GM12878 (cell line): ENCODE results near the gene LRRK1. TPM values are rescaled to one million over a fixed set of nuclear protein-coding genes. Genes with fewer than 3 reads are reported as not detected.

Experiments used
- ATAC-seq: fragments of 200-7000 bp; cut with Tn5 transposase; 3 replicates; pipeline ENCODE4 v1.9.1; 2020; ENCODE audit warnings: mild to moderate bottlenecking, moderate library complexity
- BruUV-seq: library from RNA; stranded (reverse); fragments of 400-500 nt; replicated peaks from 2 replicates; lab custom pipeline; 2021; lab: Mats Ljungman, UMichigan
- CTCF ChIA-PET: fragments of 300-600 bp; sonication (Branson Sonifier 250); formaldehyde crosslinking; extraction: SDS; loops from one replicate; lab custom pipeline; 2021; ENCODE audit warnings: inconsistent platforms; lab: Yijun Ruan, JAX
- POLR2A ChIA-PET: fragments of 350-600 bp; formaldehyde crosslinking; extraction: SDS; loops from one replicate; lab custom pipeline; 2021; ENCODE audit warnings: inconsistent platforms; lab: Charles Lee
- RAD21 ChIA-PET: fragments of 300-600 bp; sonication (Branson Sonifier 250); formaldehyde crosslinking; loops from one replicate; lab custom pipeline; 2023; ENCODE audit warnings: antibody characterized with exemption; ENCODE audit not compliant: unreplicated experiment; lab: Charles Lee
- SMC1A ChIA-PET: fragments of 300-600 bp; sonication (Branson Sonifier 250); formaldehyde crosslinking; loops from one replicate; lab custom pipeline; 2023; ENCODE audit not compliant: unreplicated experiment, uncharacterized antibody; lab: Charles Lee
- DNase-seq: peaks from one replicate; pipeline ENCODE4 v3.0.0-alpha.2; 2011; ENCODE audit warnings: low read depth, low spot score
- FAIRE-seq: peaks from 3 replicates; lab custom pipeline; 2011; peaks lifted over from hg19 to GRCh38; lab: Jason Lieb, UNC
- H2AFZ ChIP-seq: 2 replicates; pipeline ENCODE4 v1.6.0; 2011; ENCODE audit warnings: low read depth, low read length, control low read depth; ENCODE audit not compliant: control insufficient read depth
- H3K27ac ChIP-seq: 2 replicates; pipeline ENCODE4 v1.5.1; 2011; ENCODE audit warnings: control low read depth; ENCODE audit not compliant: control insufficient read depth, insufficient read depth
- H3K27me3 ChIP-seq, 2 experiments: replicated peaks in 1 of 2; 2 replicates each; pipeline versions ENCODE4 v1.6.0 to v1.6.1; 2011; ENCODE audit warnings: low read length in 1 of 2; ENCODE audit not compliant: control insufficient read depth in 2 of 2, insufficient read depth in 2 of 2
- H3K36me3 ChIP-seq, 2 experiments: 2 replicates each; pipeline ENCODE4 v1.5.1; 2011; ENCODE audit warnings: low read length in 1 of 2; ENCODE audit not compliant: control insufficient read depth in 2 of 2, insufficient read depth in 2 of 2
- H3K4me1 ChIP-seq: 2 replicates; pipeline ENCODE4 v1.6.1; 2011; ENCODE audit warnings: mild to moderate bottlenecking, low read length, moderate library complexity, mixed read lengths; ENCODE audit not compliant: control insufficient read depth, insufficient read depth
- H3K4me2 ChIP-seq: 2 replicates; pipeline ENCODE4 v1.6.0; 2011; ENCODE audit warnings: control low read depth; ENCODE audit not compliant: control insufficient read depth, insufficient read depth
- H3K4me3 ChIP-seq: fragments of 200-600 bp; sonication (generic); 2 replicates; pipeline ENCODE4 v1.5.1; 2016
- H3K79me2 ChIP-seq: 2 replicates; pipeline ENCODE4 v1.6.0; 2011; ENCODE audit warnings: low read length; ENCODE audit not compliant: control insufficient read depth, insufficient read depth
- H3K9ac ChIP-seq: 2 replicates; pipeline ENCODE4 v1.8.0; 2011; ENCODE audit warnings: low read length, control low read depth, mixed read lengths; ENCODE audit not compliant: control insufficient read depth, insufficient read depth
- H3K9me3 ChIP-seq: replicated peaks from 3 replicates; pipeline ENCODE4 v1.5.1; 2011; ENCODE audit warnings: mild to moderate bottlenecking, low read length; ENCODE audit not compliant: control insufficient read depth, insufficient read depth
- H4K20me1 ChIP-seq: 2 replicates; pipeline ENCODE4 v1.6.0; 2011; ENCODE audit not compliant: control insufficient read depth, insufficient read depth
- ATF7 ChIP-seq: fragments of 450-650 bp; IDR thresholded peaks from 2 replicates; pipeline ENCODE4 v1.6.1; 2016; ENCODE audit warnings: low read depth, mild to moderate bottlenecking
- CBFB ChIP-seq: IDR thresholded peaks from 2 replicates; pipeline ENCODE4 v1.6.1; 2016; ENCODE audit warnings: antibody characterized with exemption, low read depth
- EP300 ChIP-seq, 2 experiments: fragments of 150-350 bp in 1 of 2; IDR thresholded peaks; 2 replicates each; pipeline ENCODE4 v1.6.1; 2011 to 2012; ENCODE audit warnings: low read depth in 2 of 2, low read length in 2 of 2, borderline replicate concordance in 1 of 2, improper control_type of control experiment in 1 of 2, inconsistent platforms in 1 of 2; ENCODE audit not compliant: control insufficient read depth in 1 of 2
- ETV6 ChIP-seq, 2 experiments: fragments of 450-650 bp in 1 of 2; IDR thresholded peaks in 1 of 2; conservative IDR thresholded peaks in 1 of 2; 2 replicates each; pipeline ENCODE4 v1.6.1; 2014; ENCODE audit warnings: antibody characterized with exemption in 1 of 2, borderline replicate concordance in 1 of 2, low read depth in 1 of 2, mild to moderate bottlenecking in 1 of 2, moderate library complexity in 1 of 2
- EZH2 ChIP-seq: IDR thresholded peaks from 2 replicates; pipeline ENCODE4 v1.6.1; 2012; ENCODE audit warnings: low read depth, mild to moderate bottlenecking, control low read depth, inconsistent platforms, low read length, borderline replicate concordance; ENCODE audit not compliant: control insufficient read depth
- IKZF1 ChIP-seq: fragments of 450-650 bp; conservative IDR thresholded peaks from 2 replicates; pipeline ENCODE4 v1.6.1; 2017; ENCODE audit warnings: antibody characterized with exemption, mild to moderate bottlenecking
- RELA ChIP-seq: fragments of 450-650 bp; IDR thresholded peaks from 2 replicates; pipeline ENCODE4 v1.8.0; 2014; ENCODE audit warnings: borderline replicate concordance; ENCODE audit not compliant: partially characterized antibody
- SIN3A ChIP-seq: IDR thresholded peaks from 2 replicates; pipeline ENCODE4 v1.6.1; 2012; ENCODE audit warnings: low read depth, low read length, improper control_type of control experiment
- SREBF2 ChIP-seq: IDR thresholded peaks from 2 replicates; pipeline ENCODE4 v1.6.1; 2012; ENCODE audit warnings: mild to moderate bottlenecking, low read length
- SUZ12 ChIP-seq: fragments of 200-600 bp; sonication (generic); IDR thresholded peaks from one replicate; pipeline ENCODE4 v1.6.1; 2018; ENCODE audit warnings: antibody characterized with exemption, mild to moderate bottlenecking; ENCODE audit not compliant: unreplicated experiment
- TCF3 ChIP-seq: IDR thresholded peaks from 2 replicates; pipeline ENCODE4 v1.6.1; 2012; ENCODE audit warnings: low read depth, mild to moderate bottlenecking, low read length, borderline replicate concordance; ENCODE audit not compliant: insufficient read depth
- ZNF207 ChIP-seq: fragments of 450-650 bp; IDR thresholded peaks from 2 replicates; pipeline ENCODE4 v1.6.1; 2014; ENCODE audit warnings: antibody characterized with exemption, mild to moderate bottlenecking, borderline replicate concordance
- ZSCAN29 ChIP-seq: fragments of 450-650 bp; IDR thresholded peaks from 2 replicates; pipeline ENCODE4 v1.6.1; 2017; ENCODE audit warnings: mild to moderate bottlenecking, moderate library complexity
- WGBS: methylation state at CpG from one replicate; pipeline ENCODE4 v1.1.6; 2016; ENCODE audit warnings: low lambda C conversion rate; ENCODE audit not compliant: insufficient replicate concordance, insufficient coverage; ENCODE audit errors: missing lambda C conversion rate; 5-methylcytosine and 5-hydroxymethylcytosine counted together
- in situ Hi-C: fragments of 300-500 bp; cut with MboI; formaldehyde crosslinking; loops from 9 replicates; pipeline ENCODE4 v1.14.3; 2018; ENCODE audit warnings: mixed read lengths
- intact Hi-C: fragments of 100-400 bp; cut with micrococcal nuclease; formaldehyde crosslinking; loops from one replicate; pipeline ENCODE4 v1.14.2; 2022; ENCODE audit not compliant: unreplicated experiment
- polyA plus RNA-seq, 11 experiments: library from polyadenylated mRNA; depleted of rRNA in 4 of 11; unstranded in 6 of 11; stranded (reverse) in 5 of 11; fragments of >200 nt; fragmentation: Nextera tagmentation in 4 of 11; fragmentation: Illumina TruSeq in 1 of 11; extraction: Ambion mirVana in 4 of 11; extraction: Trizol in 1 of 11; gene quantifications; 1 replicate in 1 of 11; 2 replicates in 10 of 11; pipeline versions ENCODE4 v1.2.1 to v1.2.3, GENCODE V29; 2011 to 2016; ENCODE audit warnings: inconsistent platforms in 2 of 11, missing spikeins in 2 of 11, low read depth in 1 of 11
- total RNA-seq, 4 experiments: library from RNA; depleted of rRNA in 3 of 4; stranded (reverse); fragments of >200 nt in 3 of 4; fragmentation: Illumina TruSeq in 1 of 4; extraction: Trizol in 1 of 4; gene quantifications; 2 replicates each; pipeline versions ENCODE4 v1.2.1 to v1.2.3, GENCODE V29; 2013 to 2021
- TF ChIP-seq, protein P1 (sequence below): fragments of 450-650 bp; IDR thresholded peaks from 2 replicates; pipeline ENCODE4 v1.6.1; 2017; ENCODE audit warnings: antibody characterized with exemption, mild to moderate bottlenecking, moderate library complexity
- TF ChIP-seq, protein P2 (sequence below), 3 experiments: IDR thresholded peaks in 2 of 3; conservative IDR thresholded peaks in 1 of 3; 2 replicates each; pipeline ENCODE4 v1.5.1; 2011; ENCODE audit warnings: low read depth in 3 of 3, low read length in 3 of 3, mild to moderate bottlenecking in 3 of 3, control low read depth in 2 of 3, moderate library complexity in 2 of 3, inconsistent platforms in 1 of 3, mixed read lengths in 1 of 3; ENCODE audit not compliant: control insufficient read depth in 2 of 3, insufficient read depth in 1 of 3; ENCODE audit errors: extremely low read depth in 1 of 3
- TF ChIP-seq, protein P3 (sequence below): IDR thresholded peaks from 2 replicates; pipeline ENCODE4 v1.6.1; 2012; ENCODE audit warnings: low read depth, low read length, improper control_type of control experiment

Gene LRRK1
- total and polyA plus RNA-seq, 10 of the 15 experiments (the other 5 are each of a cell fraction or from before 2014, with no cell fraction given) = 2.2 to 58.3 (median 17.9) TPM

DNA sequence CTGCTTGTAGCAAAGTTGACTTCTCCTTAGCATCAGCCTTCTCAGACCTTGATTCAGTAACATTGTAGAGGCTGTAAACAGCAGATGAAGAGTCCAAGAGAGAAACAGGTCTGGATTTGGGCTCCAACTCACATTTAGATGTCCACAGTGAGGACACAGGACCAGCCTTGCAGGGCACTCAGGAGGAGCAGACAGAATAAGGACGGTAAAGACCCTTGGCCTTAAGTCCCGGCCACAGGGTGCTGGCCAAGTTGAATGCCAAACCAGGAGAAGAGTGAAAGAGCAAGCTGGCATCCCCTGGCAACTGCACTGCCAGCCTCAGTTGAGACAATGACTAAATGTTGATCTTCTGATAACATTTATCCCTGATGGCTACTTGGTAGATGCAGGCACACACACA, 136.3 kb downstream of the LRRK1 start (continued):
- TF ChIP-seq ETV6 (conservative IDR thresholded peaks at IDR 0.05 in 1 of 2, IDR thresholded peaks at IDR 0.05 in 1 of 2; ENCODE audit: borderline replicate concordance in 1 of 2, low read depth in 1 of 2) = no peak
- TF ChIP-seq EZH2 = no peak
- no peak for TF ChIP-seq SIN3A
- no peak for TF ChIP-seq ZNF207
- TF ChIP-seq, all 136 proteins: peak for 0

DNA sequence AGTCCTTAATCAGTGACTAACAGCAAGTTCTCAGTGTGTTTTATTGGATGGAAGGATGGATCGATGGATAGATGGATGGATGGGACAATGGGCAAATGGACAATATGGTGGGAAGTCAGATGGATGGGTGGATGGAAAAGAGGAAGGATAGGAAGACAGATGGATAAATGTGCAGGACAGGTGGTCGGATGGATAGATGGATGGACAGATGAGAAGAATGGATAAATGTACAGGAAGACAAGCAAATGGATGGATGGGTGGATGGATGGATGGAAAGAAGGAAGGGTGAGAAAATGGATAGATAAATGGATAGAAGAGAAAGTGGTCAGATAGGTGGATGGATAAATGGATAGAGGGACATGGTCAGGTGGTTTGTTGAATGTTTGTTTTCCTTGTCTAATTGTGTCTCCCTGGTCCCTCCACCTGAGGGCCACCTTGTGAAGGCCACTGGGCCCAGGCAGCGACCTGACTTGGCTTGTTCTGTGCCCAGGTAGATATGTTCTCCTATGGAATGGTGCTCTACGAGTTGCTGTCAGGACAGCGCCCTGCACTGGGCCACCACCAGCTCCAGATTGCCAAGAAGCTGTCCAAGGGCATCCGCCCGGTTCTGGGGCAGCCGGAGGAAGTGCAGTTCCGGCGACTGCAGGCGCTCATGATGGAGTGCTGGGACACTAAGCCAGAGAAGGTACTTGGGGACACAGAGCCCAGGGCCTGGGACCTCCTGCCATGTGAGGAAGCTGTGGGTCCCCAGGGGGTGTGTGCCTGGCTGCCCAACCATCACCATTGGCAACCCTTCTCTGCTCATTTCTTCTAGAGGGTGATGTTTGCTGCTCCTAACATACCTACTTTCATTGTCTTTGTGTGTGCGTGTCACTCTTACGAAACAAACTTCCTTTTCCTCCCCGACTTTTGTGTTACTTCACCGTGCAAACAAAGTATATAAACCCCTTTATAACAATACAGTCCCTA, 137.5 kb downstream of the LRRK1 start:
- H3K9me3 ChIP-seq = no peaks in the 10 kb centered on the region
- no peaks in the 10 kb centered on the region for H3K27me3 ChIP-seq
- H3K9ac ChIP-seq = no peak overlapping the region
- no peaks in the 10 kb centered on the region for H3K79me2 ChIP-seq
- BruUV-seq = no TSS peak
- intact Hi-C loops (no loop called here), in situ Hi-C loops (no loop called here)
- H3K4me2 ChIP-seq = no peak overlapping the region
- no peak for ATAC-seq
- POLR2A ChIA-PET = no interaction called here
- H3K4me1 ChIP-seq = no peaks in the 10 kb centered on the region
- DNase-seq = no peak
- H3K27ac ChIP-seq = no peak overlapping the region
- CTCF ChIA-PET = no interaction called here
- RAD21 ChIA-PET = no interaction called here
- peaks cover 29 to 38% of the 10 kb centered on the region in 2 experiments for H3K36me3 ChIP-seq
- no peak overlapping the region for H3K4me3 ChIP-seq
- no peak for FAIRE-seq
- WGBS = 98% methylated on average over 15 of the region's 15 CpGs
- no peak overlapping the region for H2AFZ ChIP-seq
- SMC1A ChIA-PET = interaction anchor here (1.2 kb wide), 1 partner anchor 9 kb away, joined by 3 read pairs; no protein-coding TSS in a partner anchor
- no peaks in the 10 kb centered on the region for H4K20me1 ChIP-seq
- TF ChIP-seq, protein P1, sequence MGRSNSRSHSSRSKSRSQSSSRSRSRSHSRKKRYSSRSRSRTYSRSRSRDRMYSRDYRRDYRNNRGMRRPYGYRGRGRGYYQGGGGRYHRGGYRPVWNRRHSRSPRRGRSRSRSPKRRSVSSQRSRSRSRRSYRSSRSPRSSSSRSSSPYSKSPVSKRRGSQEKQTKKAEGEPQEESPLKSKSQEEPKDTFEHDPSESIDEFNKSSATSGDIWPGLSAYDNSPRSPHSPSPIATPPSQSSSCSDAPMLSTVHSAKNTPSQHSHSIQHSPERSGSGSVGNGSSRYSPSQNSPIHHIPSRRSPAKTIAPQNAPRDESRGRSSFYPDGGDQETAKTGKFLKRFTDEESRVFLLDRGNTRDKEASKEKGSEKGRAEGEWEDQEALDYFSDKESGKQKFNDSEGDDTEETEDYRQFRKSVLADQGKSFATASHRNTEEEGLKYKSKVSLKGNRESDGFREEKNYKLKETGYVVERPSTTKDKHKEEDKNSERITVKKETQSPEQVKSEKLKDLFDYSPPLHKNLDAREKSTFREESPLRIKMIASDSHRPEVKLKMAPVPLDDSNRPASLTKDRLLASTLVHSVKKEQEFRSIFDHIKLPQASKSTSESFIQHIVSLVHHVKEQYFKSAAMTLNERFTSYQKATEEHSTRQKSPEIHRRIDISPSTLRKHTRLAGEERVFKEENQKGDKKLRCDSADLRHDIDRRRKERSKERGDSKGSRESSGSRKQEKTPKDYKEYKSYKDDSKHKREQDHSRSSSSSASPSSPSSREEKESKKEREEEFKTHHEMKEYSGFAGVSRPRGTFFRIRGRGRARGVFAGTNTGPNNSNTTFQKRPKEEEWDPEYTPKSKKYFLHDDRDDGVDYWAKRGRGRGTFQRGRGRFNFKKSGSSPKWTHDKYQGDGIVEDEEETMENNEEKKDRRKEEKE = no peak
- TF ChIP-seq SUZ12 (no peak), EP300 (IDR thresholded peaks at IDR 0.05; ENCODE audit: borderline replicate concordance in 1 of 2, control insufficient read depth in 1 of 2, low read depth in 2 of 2, low read length in 2 of 2) (no peak), ZSCAN29 (no peak), ATF7 (no peak), IKZF1 (no peak), TCF3 (no peak), RELA (no peak), SREBF2 (no peak), CBFB (no peak)
- TF ChIP-seq, protein P2, sequence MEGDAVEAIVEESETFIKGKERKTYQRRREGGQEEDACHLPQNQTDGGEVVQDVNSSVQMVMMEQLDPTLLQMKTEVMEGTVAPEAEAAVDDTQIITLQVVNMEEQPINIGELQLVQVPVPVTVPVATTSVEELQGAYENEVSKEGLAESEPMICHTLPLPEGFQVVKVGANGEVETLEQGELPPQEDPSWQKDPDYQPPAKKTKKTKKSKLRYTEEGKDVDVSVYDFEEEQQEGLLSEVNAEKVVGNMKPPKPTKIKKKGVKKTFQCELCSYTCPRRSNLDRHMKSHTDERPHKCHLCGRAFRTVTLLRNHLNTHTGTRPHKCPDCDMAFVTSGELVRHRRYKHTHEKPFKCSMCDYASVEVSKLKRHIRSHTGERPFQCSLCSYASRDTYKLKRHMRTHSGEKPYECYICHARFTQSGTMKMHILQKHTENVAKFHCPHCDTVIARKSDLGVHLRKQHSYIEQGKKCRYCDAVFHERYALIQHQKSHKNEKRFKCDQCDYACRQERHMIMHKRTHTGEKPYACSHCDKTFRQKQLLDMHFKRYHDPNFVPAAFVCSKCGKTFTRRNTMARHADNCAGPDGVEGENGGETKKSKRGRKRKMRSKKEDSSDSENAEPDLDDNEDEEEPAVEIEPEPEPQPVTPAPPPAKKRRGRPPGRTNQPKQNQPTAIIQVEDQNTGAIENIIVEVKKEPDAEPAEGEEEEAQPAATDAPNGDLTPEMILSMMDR (IDR thresholded peaks at IDR 0.05 in 2 of 3, conservative IDR thresholded peaks at IDR 0.05 in 1 of 3; ENCODE audit: control insufficient read depth in 2 of 3, extremely low read depth in 1 of 3, insufficient read depth in 1 of 3, low read depth in 3 of 3, low read length in 3 of 3) = no peak
- TF ChIP-seq, protein P3, sequence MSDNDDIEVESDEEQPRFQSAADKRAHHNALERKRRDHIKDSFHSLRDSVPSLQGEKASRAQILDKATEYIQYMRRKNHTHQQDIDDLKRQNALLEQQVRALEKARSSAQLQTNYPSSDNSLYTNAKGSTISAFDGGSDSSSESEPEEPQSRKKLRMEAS = no peak
